ENCODE data around the gene CERS6.

GRCh38 chr2:168480356-168480755, 24.3 kb downstream of the CERS6 start:
- TF ChIP-seq CTCF (conservative IDR thresholded peaks at IDR 0.05 in 1 of 2, IDR thresholded peaks at IDR 0.05 in 1 of 2; ENCODE audit: extremely low read depth in 1 of 2, insufficient read depth in 1 of 2, low read depth in 1 of 2, low read length in 2 of 2) (no peak), EZH2 (IDR thresholded peaks at IDR 0.05; ENCODE audit: borderline replicate concordance, low read length) (no peak)

Measured in mammary epithelial cell (primary cell).